CD14-positive monocyte (primary cell): ENCODE results near the gene TJAP1. TPM values are rescaled to one million over a fixed set of nuclear protein-coding genes. Genes with fewer than 3 reads are reported as not detected.

Source experiments
- DNase-seq, 3 donors: peaks; one replicate each; pipeline ENCODE4 v3.0.0-alpha.2; 2011 to 2022
- H2AFZ ChIP-seq: 2 replicates; pipeline ENCODE4 v1.6.0; 2012; ENCODE audit warnings: mild to moderate bottlenecking, low read depth, low read length, inconsistent platforms; ENCODE audit not compliant: insufficient read depth, poor library complexity, severe bottlenecking
- H3K27ac ChIP-seq, 2 donors: 1 replicate in 1 of 2; 2 replicates in 1 of 2; pipeline ENCODE4 v1.5.1; 2012 to 2013; ENCODE audit warnings: low read length in 2 of 2, control low read depth in 1 of 2, inconsistent platforms in 1 of 2, low read depth in 1 of 2, mild to moderate bottlenecking in 1 of 2
- H3K27me3 ChIP-seq, 2 donors: one replicate each; pipeline versions ENCODE4 v1.6.0 to v1.6.1; 2011 to 2013; ENCODE audit warnings: low read length in 2 of 2; ENCODE audit not compliant: control insufficient read depth in 2 of 2, insufficient read depth in 2 of 2
- H3K36me3 ChIP-seq, 2 donors: replicated peaks in 1 of 2; 1 replicate in 1 of 2; 2 replicates in 1 of 2; pipeline versions ENCODE4 v1.5.1 to v1.6.1; 2012 to 2013; ENCODE audit warnings: low read length in 2 of 2, control low read depth in 1 of 2, inconsistent platforms in 1 of 2, mild to moderate bottlenecking in 1 of 2; ENCODE audit not compliant: insufficient read depth in 2 of 2, control insufficient read depth in 1 of 2
- H3K4me1 ChIP-seq, 2 donors: 1 replicate in 1 of 2; 2 replicates in 1 of 2; pipeline versions ENCODE4 v1.5.1 to v1.6.1; 2012 to 2013; ENCODE audit warnings: low read length in 2 of 2, control low read depth in 1 of 2, inconsistent platforms in 1 of 2, mild to moderate bottlenecking in 1 of 2, moderate library complexity in 1 of 2; ENCODE audit not compliant: insufficient read depth in 2 of 2, control insufficient read depth in 1 of 2
- H3K4me2 ChIP-seq: replicated peaks from 2 replicates; pipeline ENCODE3; 2012; ENCODE audit warnings: low read length, moderate library complexity, mild to moderate bottlenecking; ENCODE audit not compliant: poor library complexity, severe bottlenecking; ENCODE audit errors: extremely low read depth
- H3K4me3 ChIP-seq, 3 experiments: fragments of 200-600 bp in 1 of 3; sonication (generic) in 1 of 3; replicated peaks in 1 of 3; 1 replicate in 2 of 3; 2 replicates in 1 of 3; pipeline ENCODE4 v1.5.1; 2011 to 2013; ENCODE audit warnings: low read length in 3 of 3, mild to moderate bottlenecking in 3 of 3, control low read depth in 2 of 3, low read depth in 2 of 3, inconsistent platforms in 1 of 3, moderate library complexity in 1 of 3
- H3K79me2 ChIP-seq: 2 replicates; pipeline ENCODE4 v1.6.0; 2012; ENCODE audit warnings: mild to moderate bottlenecking, control low read depth, inconsistent platforms, low read length, moderate library complexity; ENCODE audit not compliant: insufficient read depth
- H3K9ac ChIP-seq: 2 replicates; pipeline ENCODE4 v1.6.0; 2017; ENCODE audit warnings: low read length, mild to moderate bottlenecking; ENCODE audit not compliant: insufficient read depth, poor library complexity, severe bottlenecking
- H3K9me3 ChIP-seq, 2 donors: replicated peaks in 1 of 2; 1 replicate in 1 of 2; 2 replicates in 1 of 2; pipeline versions ENCODE4 v1.5.1 to v1.6.1; 2012 to 2013; ENCODE audit warnings: low read length in 2 of 2, control low read depth in 1 of 2; ENCODE audit not compliant: control insufficient read depth in 1 of 2, insufficient read depth in 1 of 2
- H4K20me1 ChIP-seq: 2 replicates; pipeline ENCODE4 v1.6.0; 2012; ENCODE audit warnings: mild to moderate bottlenecking, low read length, control low read depth, moderate library complexity; ENCODE audit not compliant: insufficient read depth
- H3K27ac Mint-ChIP-seq, 7 donors: one replicate each; pipeline ENCODE4 v1.8.0; 2020; ENCODE audit warnings: mild to moderate bottlenecking in 7 of 7, mixed read lengths in 7 of 7, moderate library complexity in 6 of 7, inconsistent platforms in 2 of 7
- H3K27me3 Mint-ChIP-seq, 3 donors: one replicate each; pipeline ENCODE4 v1.8.0; 2021 to 2022; ENCODE audit warnings: low read depth in 3 of 3, mild to moderate bottlenecking in 3 of 3, mixed read lengths in 3 of 3, moderate library complexity in 3 of 3, inconsistent platforms in 1 of 3
- H3K36me3 Mint-ChIP-seq, 2 donors: one replicate each; pipeline ENCODE4 v1.8.0; 2020; ENCODE audit warnings: mixed read lengths in 2 of 2, inconsistent platforms in 1 of 2, mild to moderate bottlenecking in 1 of 2
- H3K4me1 Mint-ChIP-seq: one replicate; pipeline ENCODE4 v1.8.0; 2020; ENCODE audit warnings: mild to moderate bottlenecking, mixed read lengths
- H3K4me3 Mint-ChIP-seq, 2 donors: one replicate each; pipeline ENCODE4 v1.8.0; 2020; ENCODE audit warnings: mild to moderate bottlenecking in 2 of 2, mixed read lengths in 2 of 2, moderate library complexity in 1 of 2
- H3K9me3 Mint-ChIP-seq, 7 donors: one replicate each; pipeline ENCODE4 v1.8.0; 2020 to 2022; ENCODE audit warnings: mixed read lengths in 7 of 7, mild to moderate bottlenecking in 6 of 7, moderate library complexity in 6 of 7, inconsistent platforms in 2 of 7
- WGBS: methylation state at CpG from one replicate; pipeline ENCODE4 v1.1.5; 2013; ENCODE audit warnings: missing lambda C conversion rate; ENCODE audit not compliant: insufficient coverage; 5-methylcytosine and 5-hydroxymethylcytosine counted together
- intact Hi-C, 2 donors: fragments of 100-400 bp; cut with micrococcal nuclease; formaldehyde crosslinking; loops; one replicate each; pipeline versions ENCODE4 v1.15.0 to v1.15.1; 2023
- polyA plus RNA-seq, 3 donors: library from polyadenylated mRNA; depleted of rRNA in 1 of 3; unstranded in 2 of 3; stranded (reverse) in 1 of 3; fragments of 300-500 nt in 2 of 3; fragments of >200 nt in 1 of 3; fragmentation: Illumina TruSeq in 2 of 3; gene quantifications; 1 replicate in 2 of 3; 2 replicates in 1 of 3; pipeline ENCODE4 v1.2.3, GENCODE V29; 2012 to 2021
- TF ChIP-seq, protein P1 (sequence below): fragments of 200-600 bp; IDR thresholded peaks from one replicate; pipeline ENCODE4 v1.8.0; 2022; ENCODE audit warnings: antibody characterized with exemption, mild to moderate bottlenecking

The TJAP1 gene
- polyA plus RNA-seq, 3 donors: 3.2 to 43.4 (median 3.2) TPM

DNA sequence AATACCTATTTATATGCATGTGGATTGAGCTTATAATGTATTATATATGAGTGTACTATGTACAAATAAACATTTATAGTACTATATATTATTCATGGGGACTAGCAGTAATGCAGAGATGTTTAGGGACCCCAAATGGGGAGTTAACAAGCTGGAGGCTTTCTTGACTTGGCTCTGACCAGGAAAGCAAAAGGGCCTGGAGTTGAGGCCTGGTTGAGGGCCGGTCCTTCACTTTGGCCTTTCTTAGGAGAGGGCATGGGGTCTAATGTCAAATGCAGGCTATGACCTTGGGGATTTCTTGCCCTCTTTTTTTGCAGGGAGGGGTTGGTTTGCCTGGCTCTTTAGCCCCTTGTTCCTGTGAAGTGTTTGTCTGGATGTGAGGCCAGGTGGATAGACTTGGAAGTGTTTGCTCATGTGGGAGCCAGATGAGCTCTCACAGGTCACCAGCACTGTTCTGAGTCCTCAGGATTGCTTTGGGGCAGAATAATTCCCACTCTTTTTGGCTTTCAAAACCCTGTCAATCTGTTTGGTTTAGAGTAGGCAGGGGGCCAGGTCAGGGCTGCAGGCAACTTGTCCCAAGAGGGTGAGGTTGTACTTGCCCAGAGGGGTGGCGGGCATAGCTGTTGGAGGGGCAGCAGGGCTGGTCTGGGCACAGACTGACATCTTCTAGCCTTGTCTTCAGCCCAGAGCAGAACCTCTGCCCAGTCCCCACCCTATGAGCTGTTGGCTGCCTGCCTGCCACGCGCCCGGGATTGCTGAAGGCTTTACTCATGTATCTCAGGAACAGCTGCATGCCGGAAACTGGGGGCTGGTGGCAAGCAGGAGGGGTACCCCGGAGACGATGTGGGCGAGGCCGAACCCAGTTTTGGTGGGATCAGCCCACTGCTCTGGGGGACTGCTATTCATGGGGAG is 14.6 kb downstream of the TJAP1 start:
- Histone ChIP-seq H2AFZ (no peak overlapping the region), H3K4me2 (no peak overlapping the region), H3K4me3 (no peak overlapping the region), H3K9me3 (no peaks in the 10 kb centered on the region), H3K36me3 (peaks cover 17 to 64% of the 10 kb centered on the region in 2 donors), H3K4me1 (no peaks in the 10 kb centered on the region), H3K27me3 (no peaks in the 10 kb centered on the region), H4K20me1 (peaks cover 59% of the 10 kb centered on the region), H3K9ac (no peak overlapping the region), H3K79me2 (no peaks in the 10 kb centered on the region), H3K27ac (no peak overlapping the region)
- Mint-ChIP-seq H3K4me1 (peaks cover 8% of the 10 kb centered on the region), H3K9me3 (no peaks in the 10 kb centered on the region), H3K36me3 (peaks cover 18 to 36% of the 10 kb centered on the region in 2 donors), H3K27me3 (peaks cover 0 to 4% (median 0%) of the 10 kb centered on the region in 3 donors), H3K27ac (peak overlapping the region in 1 of 7 donors; percentile 50), H3K4me3 (no peak overlapping the region)
- intact Hi-C loops: no loop called here
- TF ChIP-seq, protein P1, sequence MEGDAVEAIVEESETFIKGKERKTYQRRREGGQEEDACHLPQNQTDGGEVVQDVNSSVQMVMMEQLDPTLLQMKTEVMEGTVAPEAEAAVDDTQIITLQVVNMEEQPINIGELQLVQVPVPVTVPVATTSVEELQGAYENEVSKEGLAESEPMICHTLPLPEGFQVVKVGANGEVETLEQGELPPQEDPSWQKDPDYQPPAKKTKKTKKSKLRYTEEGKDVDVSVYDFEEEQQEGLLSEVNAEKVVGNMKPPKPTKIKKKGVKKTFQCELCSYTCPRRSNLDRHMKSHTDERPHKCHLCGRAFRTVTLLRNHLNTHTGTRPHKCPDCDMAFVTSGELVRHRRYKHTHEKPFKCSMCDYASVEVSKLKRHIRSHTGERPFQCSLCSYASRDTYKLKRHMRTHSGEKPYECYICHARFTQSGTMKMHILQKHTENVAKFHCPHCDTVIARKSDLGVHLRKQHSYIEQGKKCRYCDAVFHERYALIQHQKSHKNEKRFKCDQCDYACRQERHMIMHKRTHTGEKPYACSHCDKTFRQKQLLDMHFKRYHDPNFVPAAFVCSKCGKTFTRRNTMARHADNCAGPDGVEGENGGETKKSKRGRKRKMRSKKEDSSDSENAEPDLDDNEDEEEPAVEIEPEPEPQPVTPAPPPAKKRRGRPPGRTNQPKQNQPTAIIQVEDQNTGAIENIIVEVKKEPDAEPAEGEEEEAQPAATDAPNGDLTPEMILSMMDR: no peak
- DNase-seq: no peak
- WGBS: 98% methylated on average over 10 of the region's 10 CpGs

DNA sequence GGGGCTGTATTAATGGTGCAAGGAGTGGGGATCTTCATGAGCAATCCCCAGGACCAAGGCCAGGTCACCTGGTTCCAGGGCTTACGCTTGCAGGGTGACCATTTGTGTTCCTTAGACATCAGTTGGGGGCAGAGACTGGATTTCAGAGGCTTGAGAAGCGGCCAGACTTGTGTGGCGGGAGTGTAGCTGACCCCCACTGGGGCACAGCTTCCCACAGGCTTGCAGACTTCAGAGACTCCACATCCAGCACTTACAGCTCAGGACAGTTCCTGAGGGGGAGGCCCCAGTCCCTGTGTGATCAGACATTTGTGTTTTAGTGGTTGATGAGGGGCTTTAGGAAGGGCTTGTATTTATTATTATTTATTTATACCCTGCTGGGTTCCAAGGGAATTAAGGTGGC is 15.3 kb downstream of the TJAP1 start:
- H3K27ac ChIP-seq: no peak overlapping the region
- peaks cover 0 to 4% (median 0%) of the 10 kb centered on the region in 3 donors for H3K27me3 Mint-ChIP-seq
- peaks cover 21 to 39% of the 10 kb centered on the region in 2 donors for H3K36me3 Mint-ChIP-seq
- intact Hi-C loops: no loop called here
- TF ChIP-seq, protein P1: no peak
- H3K79me2 ChIP-seq: no peaks in the 10 kb centered on the region
- no peak overlapping the region for H3K4me3 ChIP-seq
- no peak for DNase-seq
- no peak overlapping the region for H3K9ac ChIP-seq
- H3K4me3 Mint-ChIP-seq: no peak overlapping the region
- no peaks in the 10 kb centered on the region for H3K27me3 ChIP-seq
- peaks cover 8% of the 10 kb centered on the region for H3K4me1 Mint-ChIP-seq
- H3K4me2 ChIP-seq: no peak overlapping the region
- H3K4me1 ChIP-seq: no peaks in the 10 kb centered on the region
- H4K20me1 ChIP-seq: peaks cover 58% of the 10 kb centered on the region
- H3K27ac Mint-ChIP-seq: peak overlapping the region in 2 of 7 donors; percentile 15 to 70
- H3K9me3 ChIP-seq: no peaks in the 10 kb centered on the region
- H2AFZ ChIP-seq: no peak overlapping the region
- peaks cover 20 to 67% of the 10 kb centered on the region in 2 donors for H3K36me3 ChIP-seq
- H3K9me3 Mint-ChIP-seq: no peaks in the 10 kb centered on the region
- 90% methylated on average over 2 of the region's 3 CpGs for WGBS
